NB4 (cell line): ENCODE results near the gene NPLOC4.

ENCODE experiments used
- DNase-seq: peaks from one replicate; pipeline ENCODE4 v3.0.0; 2010; ENCODE audit warnings: low read depth
- H3K4me3 ChIP-seq: one replicate; pipeline ENCODE4 v1.5.1; 2011; ENCODE audit warnings: mild to moderate bottlenecking, low read depth, low read length, moderate library complexity
- MYC ChIP-seq: IDR thresholded peaks from 2 replicates; pipeline ENCODE4 v1.6.1; 2011; ENCODE audit warnings: low read depth, low read length
- POLR2A ChIP-seq: IDR thresholded peaks from 2 replicates; pipeline ENCODE4 v1.6.1; 2011; ENCODE audit warnings: mild to moderate bottlenecking; ENCODE audit not compliant: insufficient read length; ENCODE audit errors: extremely low read depth
- TF ChIP-seq, protein P1 (sequence below): IDR thresholded peaks from one replicate; pipeline ENCODE4 v1.5.1; 2012; ENCODE audit warnings: low read depth, low read length
- TF ChIP-seq, protein P2 (sequence below): IDR thresholded peaks from 2 replicates; pipeline ENCODE4 v1.6.1; 2011; ENCODE audit warnings: low read depth, low read length

Gene NPLOC4

DNA sequence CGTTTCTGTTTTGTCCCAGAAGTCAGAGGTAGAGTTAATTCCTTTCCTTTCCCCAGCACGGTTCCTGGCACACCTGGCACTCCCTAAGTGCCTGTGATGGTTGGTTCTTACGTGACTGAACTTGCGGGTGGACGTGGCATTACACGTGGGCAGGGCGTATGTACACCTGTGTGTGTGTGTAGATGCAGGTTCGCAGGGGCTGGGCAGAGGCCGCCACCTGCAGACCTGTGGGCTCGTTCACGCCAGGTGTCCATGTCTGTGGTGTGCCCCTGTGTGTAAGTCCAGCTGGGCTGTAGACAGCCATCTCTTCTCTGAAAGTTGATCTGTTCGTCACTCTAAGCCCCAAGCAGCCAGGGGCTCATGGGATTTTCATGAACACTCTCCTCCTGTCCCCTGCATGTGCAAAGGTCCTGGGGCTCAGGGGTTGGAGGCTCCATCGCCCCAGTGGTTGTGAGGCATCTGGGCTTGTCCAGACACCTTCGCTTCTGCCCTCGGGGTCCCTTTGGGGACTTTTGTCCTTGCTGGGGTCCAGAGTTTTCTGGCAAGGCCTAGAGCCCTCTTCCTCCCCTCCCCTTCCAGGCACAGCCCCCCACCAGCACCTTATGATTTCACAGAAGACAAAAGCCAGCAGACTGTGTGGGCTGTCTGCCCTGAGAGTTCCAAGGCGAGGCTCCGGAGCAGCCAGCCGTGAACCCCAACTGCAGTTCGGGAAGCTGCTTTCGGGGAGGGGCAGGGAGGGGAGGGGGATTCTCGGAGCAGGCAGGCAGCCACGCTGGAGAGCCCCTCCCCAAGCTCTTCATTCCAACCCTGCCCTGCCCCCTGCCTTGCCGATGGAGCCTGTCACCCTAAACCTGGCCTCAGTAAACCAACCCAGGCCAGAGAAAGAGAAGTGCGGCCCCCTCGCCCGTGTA, 114.2 kb downstream of the NPLOC4 start:
- peak; percentile 57 for DNase-seq
- TF ChIP-seq, protein P1, sequence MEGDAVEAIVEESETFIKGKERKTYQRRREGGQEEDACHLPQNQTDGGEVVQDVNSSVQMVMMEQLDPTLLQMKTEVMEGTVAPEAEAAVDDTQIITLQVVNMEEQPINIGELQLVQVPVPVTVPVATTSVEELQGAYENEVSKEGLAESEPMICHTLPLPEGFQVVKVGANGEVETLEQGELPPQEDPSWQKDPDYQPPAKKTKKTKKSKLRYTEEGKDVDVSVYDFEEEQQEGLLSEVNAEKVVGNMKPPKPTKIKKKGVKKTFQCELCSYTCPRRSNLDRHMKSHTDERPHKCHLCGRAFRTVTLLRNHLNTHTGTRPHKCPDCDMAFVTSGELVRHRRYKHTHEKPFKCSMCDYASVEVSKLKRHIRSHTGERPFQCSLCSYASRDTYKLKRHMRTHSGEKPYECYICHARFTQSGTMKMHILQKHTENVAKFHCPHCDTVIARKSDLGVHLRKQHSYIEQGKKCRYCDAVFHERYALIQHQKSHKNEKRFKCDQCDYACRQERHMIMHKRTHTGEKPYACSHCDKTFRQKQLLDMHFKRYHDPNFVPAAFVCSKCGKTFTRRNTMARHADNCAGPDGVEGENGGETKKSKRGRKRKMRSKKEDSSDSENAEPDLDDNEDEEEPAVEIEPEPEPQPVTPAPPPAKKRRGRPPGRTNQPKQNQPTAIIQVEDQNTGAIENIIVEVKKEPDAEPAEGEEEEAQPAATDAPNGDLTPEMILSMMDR = peak; percentile 45
- TF ChIP-seq MYC = no peak
- no peak overlapping the region for H3K4me3 ChIP-seq

- no peak for DNase-seq
- H3K4me3 ChIP-seq = no peak overlapping the region
- TF ChIP-seq MYC = no peak
- TF ChIP-seq, protein P1 = no peak
- TF ChIP-seq POLR2A = no peak
- TF ChIP-seq, protein P2, sequence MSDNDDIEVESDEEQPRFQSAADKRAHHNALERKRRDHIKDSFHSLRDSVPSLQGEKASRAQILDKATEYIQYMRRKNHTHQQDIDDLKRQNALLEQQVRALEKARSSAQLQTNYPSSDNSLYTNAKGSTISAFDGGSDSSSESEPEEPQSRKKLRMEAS = no peak
Observed at GRCh38 chr17:81520021-81520901, 116.7 kb downstream of the NPLOC4 start.

- TF ChIP-seq, protein P2 = no peak
- TF ChIP-seq, protein P1 = no peak
- TF ChIP-seq POLR2A (no peak), MYC (no peak)
- no peak overlapping the region for H3K4me3 ChIP-seq
Observed at GRCh38 chr17:81519284-81520020, 117.5 kb downstream of the NPLOC4 start.

GRCh38 chr17:81518785-81519283, 118.1 kb downstream of the NPLOC4 start:
- no peak for DNase-seq
- TF ChIP-seq MYC = no peak
- no peak for TF ChIP-seq POLR2A
- TF ChIP-seq, protein P2 = no peak
- TF ChIP-seq, protein P1 = no peak
- H3K4me3 ChIP-seq = no peak overlapping the region

More at GRCh38 chr17:81519284-81520020, 117.5 kb downstream of the NPLOC4 start:
- DNase-seq = no peak

- no peak for DNase-seq
- no peak overlapping the region for H3K4me3 ChIP-seq
Observed at GRCh38 chr17:81518113-81518784, 118.7 kb downstream of the NPLOC4 start.

More at GRCh38 chr17:81518113-81518784, 118.7 kb downstream of the NPLOC4 start:
- TF ChIP-seq POLR2A = no peak
- TF ChIP-seq, protein P2 = no peak
- TF ChIP-seq, protein P1 = no peak
- TF ChIP-seq MYC = no peak
